Chondrocyte (in vitro differentiated cells): Measurements from ENCODE around the gene PSMB11. TPM values are rescaled to one million over a fixed set of nuclear protein-coding genes. Genes with fewer than 3 reads are reported as not detected.
"Not testable (repeated sequence)": the region's sequence is repeated elsewhere in the genome, so short reads cannot be mapped to it uniquely, and the experiment has no call there.

Source experiments
- DNase-seq: peaks from one replicate; pipeline ENCODE4 v3.0.0; 2021; ENCODE audit warnings: mixed read lengths, low spot score
- H3K27ac Mint-ChIP-seq: one replicate; pipeline ENCODE4 v1.8.0; 2021; ENCODE audit warnings: mild to moderate bottlenecking, moderate library complexity, mixed read lengths; ENCODE audit not compliant: unreplicated experiment
- H3K27me3 Mint-ChIP-seq: 2 replicates; pipeline ENCODE4 v1.8.0; 2021; ENCODE audit warnings: low read depth, mixed read lengths
- H3K36me3 Mint-ChIP-seq: 2 replicates; pipeline ENCODE4 v1.8.0; 2021; ENCODE audit warnings: low read depth, mixed read lengths
- H3K4me1 Mint-ChIP-seq: 2 replicates; pipeline ENCODE4 v1.8.0; 2021; ENCODE audit warnings: low read depth, mild to moderate bottlenecking, mixed read lengths
- H3K4me3 Mint-ChIP-seq: one replicate; pipeline ENCODE4 v1.8.0; 2021; ENCODE audit warnings: mild to moderate bottlenecking, moderate library complexity, mixed read lengths; ENCODE audit not compliant: unreplicated experiment
- H3K9me3 Mint-ChIP-seq: 2 replicates; pipeline ENCODE4 v1.8.0; 2021; ENCODE audit warnings: low read depth, mixed read lengths
- CTCF ChIP-seq: fragments of 200-600 bp; sonication (generic); IDR thresholded peaks from 2 replicates; pipeline ENCODE4 v1.5.0; 2021; ENCODE audit warnings: antibody characterized with exemption, mild to moderate bottlenecking, moderate library complexity
- total RNA-seq: library from RNA; stranded (reverse); gene quantifications from 3 replicates; pipeline ENCODE4 v1.2.1, GENCODE V29; 2021

PSMB11 gene
- total RNA-seq, 1 donor from 2014 or later = not detected

GRCh38 chr14:22996768-22997654, 45.0 kb upstream of the PSMB11 start:
- H3K9me3 Mint-ChIP-seq = no peaks in the 10 kb centered on the region
- H3K4me3 Mint-ChIP-seq = no peak overlapping the region
- H3K4me1 Mint-ChIP-seq = peaks cover 20% of the 10 kb centered on the region
- TF ChIP-seq CTCF = no peak
- DNase-seq = no peak
- no peaks in the 10 kb centered on the region for H3K27me3 Mint-ChIP-seq
- no peak overlapping the region for H3K27ac Mint-ChIP-seq
- H3K36me3 Mint-ChIP-seq = no peaks in the 10 kb centered on the region

DNA sequence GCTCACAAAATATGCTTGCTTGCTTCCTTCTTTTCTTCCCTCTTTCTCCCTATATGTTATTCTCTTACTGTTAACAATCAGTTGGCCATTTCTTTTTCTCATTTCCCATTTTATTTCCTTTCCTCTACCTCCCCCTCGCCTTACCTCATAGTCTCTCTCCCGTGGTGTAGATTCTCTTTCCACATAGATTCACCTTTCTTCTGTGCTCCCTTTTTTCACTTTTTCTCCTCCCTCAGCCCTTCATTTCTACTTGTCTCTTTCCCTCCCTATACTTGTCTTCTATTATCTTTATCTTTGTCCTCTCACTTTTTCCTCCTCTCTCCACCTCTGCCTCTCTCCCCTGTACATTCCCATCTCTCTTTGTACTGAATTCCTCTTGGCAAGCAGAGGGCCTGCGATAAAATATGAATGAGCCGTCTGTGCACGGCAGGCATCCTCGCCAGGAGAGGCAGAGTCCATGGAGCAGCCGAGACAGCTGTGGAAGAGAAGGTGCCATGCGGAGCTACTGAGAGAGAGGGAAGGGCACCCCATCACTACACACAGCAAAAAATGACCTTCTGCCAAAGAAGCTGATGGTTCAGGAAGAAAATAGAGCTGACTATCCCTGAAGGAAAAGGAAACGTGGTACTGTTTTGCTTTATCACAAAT, 44.2 kb upstream of the PSMB11 start:
- no peaks in the 10 kb centered on the region for H3K9me3 Mint-ChIP-seq
- H3K4me3 Mint-ChIP-seq = no peak overlapping the region
- H3K36me3 Mint-ChIP-seq = no peaks in the 10 kb centered on the region
- H3K27ac Mint-ChIP-seq = no peak overlapping the region
- H3K4me1 Mint-ChIP-seq = peaks cover 20% of the 10 kb centered on the region
- TF ChIP-seq CTCF = no peak
- no peaks in the 10 kb centered on the region for H3K27me3 Mint-ChIP-seq
- DNase-seq = no peak

DNA sequence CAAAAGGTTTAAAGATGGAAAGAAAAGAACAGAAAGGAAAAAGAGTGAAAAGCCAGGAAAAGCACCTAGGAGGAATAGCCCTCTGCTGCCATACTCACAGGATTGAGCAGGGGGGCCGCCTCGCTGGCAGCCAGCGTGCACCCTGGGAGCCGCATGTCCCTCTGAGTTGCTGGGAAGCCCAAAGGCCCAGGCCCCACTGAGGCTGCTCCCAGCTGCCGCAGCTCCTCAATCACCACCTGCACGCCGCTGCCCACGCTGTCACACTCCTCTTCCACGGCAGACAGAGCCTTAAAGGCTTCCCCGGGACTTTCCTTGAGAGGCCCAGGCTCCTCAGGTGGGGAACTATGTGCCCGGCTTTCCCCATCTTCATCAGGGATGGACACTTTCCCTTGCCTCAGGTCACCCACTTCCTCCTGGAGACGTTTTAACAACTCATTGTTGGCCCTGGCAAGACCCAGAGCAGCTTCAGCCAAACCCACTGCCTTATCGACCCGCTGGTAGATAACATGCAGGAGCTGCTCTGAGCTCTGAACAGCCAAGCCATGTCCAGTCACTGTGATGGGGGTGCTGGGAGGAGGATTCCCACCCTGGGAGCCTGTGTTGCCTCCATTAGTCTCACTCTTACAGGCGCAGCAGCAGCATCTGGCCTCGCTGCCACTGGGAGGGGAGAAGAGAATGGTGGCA, 43.5 kb upstream of the PSMB11 start:
- no peak for DNase-seq
- no peak overlapping the region for H3K4me3 Mint-ChIP-seq
- H3K27me3 Mint-ChIP-seq = no peaks in the 10 kb centered on the region
- H3K9me3 Mint-ChIP-seq = no peaks in the 10 kb centered on the region
- TF ChIP-seq CTCF = no peak
- no peaks in the 10 kb centered on the region for H3K36me3 Mint-ChIP-seq
- no peak overlapping the region for H3K27ac Mint-ChIP-seq
- H3K4me1 Mint-ChIP-seq = peaks cover 17% of the 10 kb centered on the region

- DNase-seq = no peak
- peaks cover 11% of the 10 kb centered on the region for H3K4me1 Mint-ChIP-seq
- no peak overlapping the region for H3K4me3 Mint-ChIP-seq
- H3K36me3 Mint-ChIP-seq = no peaks in the 10 kb centered on the region
- no peak overlapping the region for H3K27ac Mint-ChIP-seq
- H3K9me3 Mint-ChIP-seq = no peaks in the 10 kb centered on the region
- no peaks in the 10 kb centered on the region for H3K27me3 Mint-ChIP-seq
- no peak for TF ChIP-seq CTCF
Observed at GRCh38 chr14:23000860-23001259, 41.2 kb upstream of the PSMB11 start.

DNA sequence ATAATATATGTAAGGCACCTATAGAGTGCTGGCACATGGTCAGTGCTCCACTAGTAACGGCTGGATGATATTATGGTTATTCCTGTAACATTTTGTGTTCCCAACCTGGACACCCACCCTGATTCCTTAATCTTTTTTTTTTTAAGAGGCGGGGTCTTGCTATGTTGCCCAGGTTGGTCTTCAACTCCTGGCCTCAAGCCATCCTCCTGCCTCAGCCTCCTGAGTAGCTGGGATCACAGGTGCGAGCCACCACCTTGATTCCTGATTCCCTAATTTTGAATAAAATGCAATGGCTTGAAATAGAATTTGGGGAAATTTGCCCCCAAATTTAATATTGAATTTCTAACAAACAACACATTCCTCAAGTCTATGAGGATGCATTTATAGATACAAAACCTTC, 39.4 kb upstream of the PSMB11 start:
- no peak for DNase-seq
- Mint-ChIP-seq H3K4me3 (no peak overlapping the region), H3K36me3 (no peaks in the 10 kb centered on the region), H3K27ac (no peak overlapping the region), H3K27me3 (no peaks in the 10 kb centered on the region), H3K9me3 (no peaks in the 10 kb centered on the region), H3K4me1 (peaks cover 24% of the 10 kb centered on the region)
- TF ChIP-seq CTCF = no peak

- not testable (repeated sequence) for H3K27me3 Mint-ChIP-seq, DNase-seq, H3K4me3 Mint-ChIP-seq, H3K36me3 Mint-ChIP-seq, H3K9me3 Mint-ChIP-seq, H3K27ac Mint-ChIP-seq
- H3K4me1 Mint-ChIP-seq = peaks cover 36% of the 10 kb centered on the region
Observed at GRCh38 chr14:23004274-23004673, 37.7 kb upstream of the PSMB11 start.
